HG03558 (cell line): ENCODE measurements around the gene NCOA1.
"Not testable (repeated sequence)": the region's sequence is repeated elsewhere in the genome, so short reads cannot be mapped to it uniquely, and the experiment has no call there.

Experiments used
- ATAC-seq: cut with Tn5 transposase; IDR thresholded peaks from one replicate; pipeline ENCODE4 v1.9.1; 2021; ENCODE audit warnings: moderate number of reproducible peaks; ENCODE audit not compliant: unreplicated experiment; ENCODE audit errors: extremely low read depth

NCOA1 gene

GRCh38 chr2:24473626-24474025 is 17.4 kb upstream of the NCOA1 start:
- ATAC-seq: no peak

- no peak for ATAC-seq
These were observed 17.0 kb upstream of the NCOA1 start for GRCh38 chr2:24474053-24474452.

- ATAC-seq: no peak
These were observed 13.8 kb upstream of the NCOA1 start for GRCh38 chr2:24477229-24477628.

GRCh38 chr2:24478243-24478642 is 12.8 kb upstream of the NCOA1 start:
- no peak for ATAC-seq

- no peak for ATAC-seq
These were observed 10.8 kb upstream of the NCOA1 start for GRCh38 chr2:24480245-24480644.

GRCh38 chr2:24482251-24482971 is 8.6 kb upstream of the NCOA1 start:
- ATAC-seq: no peak

- no peak for ATAC-seq
These were observed 8.1 kb upstream of the NCOA1 start for GRCh38 chr2:24482972-24483300.

- not testable (repeated sequence) for ATAC-seq
These were observed 6.4 kb upstream of the NCOA1 start for GRCh38 chr2:24484677-24485076.

GRCh38 chr2:24485197-24485596 is 5.9 kb upstream of the NCOA1 start:
- no peak for ATAC-seq

GRCh38 chr2:24486636-24487205 is 4.3 kb upstream of the NCOA1 start:
- no peak for ATAC-seq

- no peak for ATAC-seq
These were observed 1.4 kb upstream of the NCOA1 start for GRCh38 chr2:24489465-24490180.

GRCh38 chr2:24490181-24490689 is 819 bp upstream of the NCOA1 start:
- ATAC-seq: no peak

- ATAC-seq: peak; percentile 23
These were observed 727 bp downstream of the NCOA1 start for GRCh38 chr2:24491542-24492420.

GRCh38 chr2:24492421-24493279 is 1.6 kb downstream of the NCOA1 start:
- ATAC-seq: no peak

- ATAC-seq: no peak
These were observed 2.7 kb downstream of the NCOA1 start for GRCh38 chr2:24493713-24494112.

GRCh38 chr2:24494410-24494809 is 3.4 kb downstream of the NCOA1 start:
- no peak for ATAC-seq

- ATAC-seq: no peak
These were observed 4.4 kb downstream of the NCOA1 start for GRCh38 chr2:24495451-24495850.

GRCh38 chr2:24496959-24497358 is 5.9 kb downstream of the NCOA1 start:
- no peak for ATAC-seq

GRCh38 chr2:24497685-24498084 is 6.6 kb downstream of the NCOA1 start:
- ATAC-seq: no peak

GRCh38 chr2:24498121-24498520 is 7.1 kb downstream of the NCOA1 start:
- ATAC-seq: no peak
